Left renal pelvis (tissue), 4 donors: ENCODE results near the gene PARD3. TPM values are rescaled to one million over a fixed set of nuclear protein-coding genes. Genes with fewer than 3 reads are reported as not detected.

ENCODE experiments used
- DNase-seq, 4 donors: peaks; one replicate each; pipeline ENCODE4 v3.0.0-alpha.2; 2013; ENCODE audit warnings: low read depth in 4 of 4, low spot score in 3 of 4
- polyA plus RNA-seq, 4 donors: library from polyadenylated mRNA; unstranded; fragments of 120-200 nt; gene quantifications; one replicate each; pipeline ENCODE4 v1.2.1, GENCODE V29; 2013; ENCODE audit not compliant: insufficient read length in 4 of 4

The PARD3 gene
- polyA plus RNA-seq, 4 donors, result 56.7 to 75.5 (median 69.4) TPM

DNA sequence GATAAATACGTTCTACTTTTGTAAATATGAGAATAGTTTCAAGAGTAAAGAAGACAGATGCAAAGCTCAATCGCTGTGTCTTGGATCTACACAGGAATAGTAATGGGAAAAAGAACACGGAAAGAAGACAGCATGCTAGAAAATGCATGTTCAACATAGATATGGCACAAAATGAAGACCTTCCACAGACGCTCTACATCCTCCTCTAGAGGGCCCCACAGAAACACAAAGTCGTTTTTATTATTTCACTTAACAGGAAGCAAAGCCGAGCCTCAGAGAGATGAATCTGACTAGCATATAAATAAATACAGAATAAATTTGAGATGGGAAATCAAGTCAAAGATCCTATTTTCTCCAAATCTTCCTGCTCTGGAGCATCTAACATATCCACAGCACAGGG is 292.6 kb downstream of the PARD3 start:
- DNase-seq, result no peak

DNA sequence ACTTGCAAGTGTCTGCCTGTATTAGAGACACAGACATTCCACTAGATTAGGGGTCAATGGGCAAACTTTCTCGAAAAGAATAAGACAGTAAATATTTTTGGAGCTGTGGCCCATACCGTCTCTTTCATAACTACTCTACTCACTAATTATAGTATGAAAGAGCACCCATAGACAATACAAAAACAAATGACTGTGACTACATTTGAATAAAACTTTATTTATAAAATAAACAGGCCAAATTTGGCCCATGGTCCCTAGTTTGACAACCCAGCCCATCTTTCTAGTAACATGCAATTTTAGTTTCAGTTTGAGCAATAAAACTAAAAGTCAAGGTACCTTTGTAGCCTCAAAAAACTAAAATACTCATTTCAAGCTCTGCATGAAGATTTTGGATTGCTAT is 294.6 kb downstream of the PARD3 start:
- DNase-seq, result no peak

DNA sequence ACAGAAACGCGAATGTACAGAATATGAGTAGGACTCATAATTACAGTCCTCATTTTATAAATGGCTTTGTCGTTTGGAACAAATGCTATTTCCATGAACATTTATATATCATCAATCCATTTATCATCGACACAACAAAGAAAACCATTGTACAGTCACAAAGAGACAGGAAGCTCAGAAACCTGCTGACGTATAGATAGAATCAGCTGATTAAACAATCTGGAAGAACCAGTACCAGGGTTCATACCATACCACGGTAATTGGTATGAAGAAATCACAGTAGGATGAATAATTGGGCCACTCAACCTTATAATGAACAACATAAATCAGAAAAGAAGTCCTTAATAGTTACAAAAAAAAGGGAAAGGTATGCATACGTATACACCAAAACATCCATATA is 295.0 kb downstream of the PARD3 start:
- DNase-seq, result no peak

DNA sequence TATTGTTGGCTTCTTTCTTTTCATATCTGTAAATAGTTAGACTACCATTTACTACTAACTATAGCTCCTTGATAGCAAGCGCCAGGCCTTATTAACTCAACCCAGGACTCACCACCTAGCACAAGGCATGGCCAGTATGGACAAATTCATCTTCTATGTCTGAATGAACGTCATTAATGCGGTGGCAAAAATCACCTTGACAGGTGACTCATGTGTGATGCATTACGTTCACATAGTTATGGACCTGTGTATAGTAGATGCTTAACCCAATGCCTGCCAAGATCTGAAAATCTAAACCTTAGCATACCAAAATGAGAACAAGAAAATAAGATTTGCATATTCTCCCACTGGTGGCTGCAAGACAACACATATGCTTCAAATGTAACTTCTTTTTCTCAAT is 300.8 kb downstream of the PARD3 start:
- DNase-seq, result no peak

DNA sequence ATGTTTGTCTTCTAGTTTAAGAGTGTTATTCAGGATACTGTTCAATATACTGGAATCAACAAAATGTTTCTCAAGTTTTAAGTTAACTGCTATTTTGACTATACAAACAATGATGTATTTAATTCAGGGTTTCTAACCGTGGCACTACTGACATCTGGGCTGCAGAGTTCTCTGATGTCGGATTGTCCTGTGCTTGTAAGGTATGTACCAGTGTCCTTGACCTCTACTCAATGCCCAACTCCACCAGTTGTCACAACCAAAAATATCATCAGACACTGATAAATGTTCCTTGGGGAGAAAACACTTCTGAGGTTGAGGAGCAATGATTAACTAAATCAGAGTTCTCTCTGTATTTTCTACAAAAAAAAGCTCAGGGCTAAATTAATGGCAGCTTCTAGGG is 301.5 kb downstream of the PARD3 start:
- no peak for DNase-seq

DNA sequence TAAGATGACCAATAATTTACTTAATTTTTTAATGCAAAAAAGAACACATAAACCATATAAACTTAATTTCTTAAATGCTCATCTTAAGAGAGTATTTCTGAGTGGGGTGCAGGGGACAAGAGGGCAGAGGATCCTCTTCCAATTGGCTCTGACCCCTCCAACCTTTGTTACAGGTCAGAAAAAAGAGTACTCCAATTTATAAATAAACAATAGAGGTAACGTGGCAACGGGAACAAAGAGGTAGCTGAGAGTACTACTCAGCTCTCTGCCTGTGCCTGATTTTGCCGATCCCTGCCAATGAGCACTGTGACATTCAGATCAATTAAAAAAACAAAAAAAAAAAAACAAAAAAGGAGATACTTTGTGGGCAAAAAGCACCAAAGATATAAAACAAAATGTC is 307.9 kb downstream of the PARD3 start:
- no peak for DNase-seq

DNA sequence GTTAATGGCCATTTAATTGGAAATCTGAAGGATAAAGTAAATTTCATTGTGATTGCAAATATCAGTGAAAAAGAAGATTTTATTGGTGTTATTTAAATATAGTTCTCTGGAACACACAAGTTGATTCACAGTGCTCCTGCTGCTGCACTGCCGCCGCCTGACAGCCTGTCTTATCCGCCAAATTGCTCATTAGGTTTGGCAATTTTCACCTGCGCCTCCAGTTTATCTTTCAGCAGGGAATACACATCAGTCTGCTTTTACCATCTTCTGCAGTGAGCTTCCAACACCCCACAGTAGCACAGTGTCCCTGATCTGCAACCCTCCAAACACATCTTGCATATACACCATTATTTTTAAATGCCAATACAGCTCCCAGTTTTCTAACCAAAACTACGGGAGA is 308.3 kb downstream of the PARD3 start:
- DNase-seq, result no peak

DNA sequence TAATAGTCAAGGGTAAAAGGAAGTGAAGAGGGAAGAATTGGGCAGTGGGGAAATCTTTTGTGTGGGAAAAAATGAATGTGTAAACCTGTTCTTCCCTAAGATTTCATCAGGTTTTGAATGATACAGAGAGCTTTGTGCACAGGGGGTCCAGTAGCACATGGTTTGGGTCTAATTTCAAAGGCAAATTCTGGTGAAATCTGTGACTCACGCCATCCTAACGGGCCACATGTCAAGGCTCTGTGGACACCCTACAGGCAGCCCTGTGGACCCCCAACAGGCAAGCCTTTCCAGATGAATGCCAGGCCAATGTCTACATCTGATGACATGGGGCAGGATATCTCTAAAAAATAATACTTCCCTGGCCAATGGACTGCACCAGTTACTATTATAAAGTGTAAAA is 309.8 kb downstream of the PARD3 start:
- DNase-seq, result no peak

DNA sequence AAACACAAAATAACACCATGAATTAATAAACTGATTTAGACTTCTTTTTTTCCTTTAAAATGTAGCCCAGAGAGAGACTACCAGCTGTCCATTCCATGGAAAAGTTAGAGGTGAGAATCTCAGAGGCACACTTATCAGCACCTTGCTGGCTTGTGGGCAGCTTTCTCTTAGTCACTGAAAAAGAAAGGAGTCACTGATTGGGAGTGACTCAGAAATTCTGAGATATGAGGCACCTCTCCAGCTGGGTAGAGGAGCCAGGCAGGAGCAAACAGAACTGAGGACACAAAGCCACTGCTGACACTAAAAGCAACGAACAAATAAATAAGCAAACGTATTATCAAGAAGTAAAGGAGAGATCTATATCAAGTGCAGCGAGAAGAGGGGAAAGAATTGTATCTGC is 310.6 kb downstream of the PARD3 start:
- DNase-seq, result no peak

DNA sequence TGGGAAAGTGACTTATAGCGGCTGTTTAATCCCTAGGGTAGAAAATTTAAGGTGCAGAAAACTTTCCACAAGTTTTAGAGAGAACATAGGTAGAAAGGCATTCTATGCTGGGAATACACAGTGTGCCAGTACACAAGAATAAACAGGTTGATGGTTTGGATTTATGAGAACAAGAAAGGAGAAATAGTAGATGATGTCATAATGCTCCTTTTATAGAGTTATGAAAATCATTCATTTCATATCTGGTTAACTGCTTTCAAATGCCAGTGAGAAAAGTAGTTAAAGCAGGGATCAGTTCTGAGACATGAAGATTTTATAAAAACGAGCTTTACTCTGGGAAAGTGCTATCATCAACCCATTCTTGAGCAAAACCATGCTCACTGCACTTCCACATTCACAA is 311.4 kb downstream of the PARD3 start:
- DNase-seq, result no peak

DNA sequence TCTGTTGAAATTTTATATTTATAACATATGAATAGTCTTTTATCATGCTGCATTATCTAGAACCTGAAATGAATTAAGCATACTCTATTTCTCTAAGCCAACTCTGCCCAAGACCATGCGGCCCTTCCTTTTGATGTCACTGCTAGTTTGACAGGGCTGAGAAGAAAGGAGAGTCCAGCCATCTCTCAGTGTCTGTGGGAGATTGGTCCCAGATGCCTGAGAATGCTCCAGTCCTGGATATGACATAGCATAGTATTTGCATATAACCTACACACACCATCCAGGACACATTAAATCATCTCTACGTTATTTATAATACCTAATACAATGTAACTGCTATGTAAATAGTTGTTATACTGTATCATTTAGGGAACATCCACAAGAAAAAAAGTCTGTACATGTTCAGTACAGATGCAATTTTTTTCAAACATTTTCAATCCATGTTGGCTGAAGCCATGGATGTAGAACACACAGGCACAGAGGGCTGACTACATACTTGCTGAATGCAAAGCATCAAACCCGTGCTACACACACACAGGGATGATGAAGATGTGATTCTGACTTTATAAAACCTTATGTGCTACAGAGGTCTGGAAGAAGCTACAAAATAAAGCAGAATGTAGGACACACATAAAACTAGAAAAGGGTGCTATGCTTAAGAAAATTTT is 315.4 kb downstream of the PARD3 start:
- no peak for DNase-seq

DNA sequence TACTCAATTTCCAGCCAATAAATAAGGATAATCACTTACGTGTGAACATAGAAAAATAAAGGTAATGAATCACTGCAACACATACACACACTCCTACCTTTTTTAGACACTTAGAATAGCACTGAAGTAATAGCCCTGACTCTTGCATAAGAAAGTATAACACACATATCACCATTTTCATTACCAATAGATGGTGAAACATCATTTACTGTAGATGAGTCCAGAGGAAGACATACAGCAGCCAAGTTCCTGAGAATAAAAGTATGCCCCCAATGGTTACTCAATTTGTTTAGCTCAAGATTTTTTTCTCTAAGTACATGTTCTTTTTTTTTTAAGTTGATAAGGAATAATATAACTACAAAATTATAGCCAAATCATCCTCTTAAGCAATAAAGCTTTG is 316.3 kb downstream of the PARD3 start:
- no peak for DNase-seq

DNA sequence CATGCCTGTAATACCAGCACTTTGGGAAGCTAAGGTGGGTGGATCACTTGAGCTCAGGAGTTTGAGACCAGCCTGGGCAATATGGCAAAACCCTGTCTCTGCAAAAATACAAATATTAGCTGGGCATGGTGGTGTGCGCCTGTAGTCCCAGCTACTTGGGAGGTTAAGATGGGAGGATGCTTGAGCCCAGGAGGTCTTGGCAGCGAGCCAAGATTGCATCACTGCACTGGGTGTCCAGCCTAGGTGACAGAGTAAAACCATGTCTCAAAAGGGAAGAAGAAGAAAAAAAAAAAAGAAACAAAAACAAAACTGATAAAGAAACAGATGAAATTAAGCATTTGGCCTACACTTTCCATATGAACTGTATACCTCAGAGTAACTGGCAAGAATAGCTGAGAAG is 319.2 kb downstream of the PARD3 start:
- DNase-seq, result no peak

DNA sequence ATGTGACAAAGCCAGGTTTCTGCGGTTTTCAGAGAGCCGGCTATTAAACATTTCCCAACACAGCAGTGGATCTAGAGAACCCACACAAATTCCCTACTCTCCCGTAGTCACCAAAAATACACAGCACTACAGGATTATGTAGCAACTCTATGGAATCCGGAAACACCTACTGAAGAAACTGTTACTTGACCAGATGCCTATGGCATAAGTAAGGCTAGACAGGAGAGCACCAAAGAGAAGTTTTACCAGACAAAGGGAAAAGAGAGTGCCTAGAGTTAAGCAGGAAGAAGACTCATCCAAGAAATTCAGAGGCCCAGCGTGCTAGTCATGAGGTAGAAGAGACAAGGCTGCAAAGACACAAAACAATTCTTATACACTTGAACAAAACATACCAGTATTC is 321.1 kb downstream of the PARD3 start:
- no peak for DNase-seq

DNA sequence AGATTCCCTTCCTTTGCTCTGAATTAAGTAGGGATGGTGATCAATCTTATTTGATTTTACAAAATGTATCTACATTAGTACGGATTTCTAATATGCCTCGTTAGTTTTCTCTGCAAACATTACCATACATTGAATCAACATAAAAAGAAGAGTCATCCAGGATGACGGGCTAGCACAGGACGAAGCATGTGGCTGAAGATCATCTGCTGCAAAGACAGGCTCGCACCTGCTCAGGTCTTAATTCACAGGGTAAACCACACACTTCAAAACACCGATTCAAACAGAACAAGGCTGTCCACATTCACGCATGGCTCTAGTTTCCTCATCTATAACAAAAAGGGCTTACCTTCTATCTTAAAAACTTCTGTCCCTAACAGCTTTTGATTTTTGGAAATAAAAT is 323.0 kb downstream of the PARD3 start:
- no peak for DNase-seq

DNA sequence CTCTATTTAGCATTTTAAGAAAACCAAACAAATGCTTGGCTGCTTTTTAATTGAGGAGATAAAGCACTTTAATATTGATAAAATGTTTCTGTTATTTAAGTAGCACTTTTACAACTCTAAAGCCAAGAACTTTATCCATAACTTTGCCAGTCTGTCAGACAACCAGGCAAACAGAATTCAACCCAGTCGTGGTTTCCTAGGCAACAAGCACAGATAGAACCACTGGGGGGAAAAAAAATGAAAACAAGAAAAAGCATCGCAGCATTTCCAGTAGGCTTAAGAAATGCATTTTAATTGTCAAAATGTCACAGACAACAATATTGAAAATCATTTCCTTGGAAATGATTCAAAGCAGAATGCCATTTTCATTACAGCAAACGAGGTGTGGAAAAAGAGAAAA is 323.4 kb downstream of the PARD3 start:
- no peak for DNase-seq

DNA sequence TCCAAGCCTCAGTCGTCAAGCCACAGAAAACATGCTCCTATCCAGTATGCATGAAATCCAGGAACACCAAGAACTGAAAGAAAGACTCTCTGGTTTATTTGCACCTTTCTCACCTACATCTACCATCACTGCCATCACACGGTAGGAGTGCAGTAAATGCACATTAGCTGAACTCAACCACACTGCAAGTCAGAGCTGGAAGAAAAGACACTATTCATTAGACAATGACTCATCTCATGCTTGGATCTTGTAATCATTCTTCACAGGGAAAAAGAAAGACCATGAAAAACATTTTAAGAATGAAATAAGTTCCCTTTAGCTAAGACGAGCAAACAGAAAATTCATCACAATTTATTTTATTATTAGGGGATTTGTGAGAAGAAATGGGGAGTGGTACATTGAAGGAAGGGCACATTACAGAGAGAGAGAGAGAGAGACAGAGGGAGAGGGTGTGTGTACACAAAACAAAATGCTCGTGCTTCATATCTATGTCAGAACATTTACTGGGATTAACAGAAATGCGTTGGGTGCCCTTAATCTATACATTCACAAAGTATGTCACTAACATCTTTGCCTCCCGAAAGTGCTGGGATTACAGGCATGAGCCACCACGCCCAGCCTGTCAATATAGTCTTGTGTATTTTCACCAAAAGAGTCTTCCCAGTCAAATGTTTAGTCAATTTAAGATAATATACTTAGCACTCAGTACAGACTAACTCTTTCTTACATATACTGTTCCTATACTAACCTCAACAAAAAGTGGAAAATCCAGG is 324.9 kb downstream of the PARD3 start:
- DNase-seq, result no peak

DNA sequence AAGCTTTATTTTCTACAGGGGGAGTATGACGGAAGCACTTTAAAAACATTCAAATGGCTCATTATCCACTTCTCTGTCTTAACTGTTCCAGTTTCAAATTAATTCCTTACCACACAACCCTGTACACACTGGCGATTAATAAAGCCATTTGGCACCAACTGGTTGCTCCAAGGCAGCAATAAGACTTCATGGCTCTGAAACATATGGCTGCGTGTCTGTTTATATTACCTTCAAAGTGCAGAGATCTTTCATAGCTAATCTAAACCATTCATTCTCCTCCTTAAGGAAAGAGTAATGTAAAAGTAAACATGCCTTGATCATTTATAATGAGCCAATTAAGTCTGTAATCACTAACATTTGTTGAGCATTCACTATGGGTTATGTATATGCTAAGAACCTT is 325.7 kb downstream of the PARD3 start:
- DNase-seq, result no peak

DNA sequence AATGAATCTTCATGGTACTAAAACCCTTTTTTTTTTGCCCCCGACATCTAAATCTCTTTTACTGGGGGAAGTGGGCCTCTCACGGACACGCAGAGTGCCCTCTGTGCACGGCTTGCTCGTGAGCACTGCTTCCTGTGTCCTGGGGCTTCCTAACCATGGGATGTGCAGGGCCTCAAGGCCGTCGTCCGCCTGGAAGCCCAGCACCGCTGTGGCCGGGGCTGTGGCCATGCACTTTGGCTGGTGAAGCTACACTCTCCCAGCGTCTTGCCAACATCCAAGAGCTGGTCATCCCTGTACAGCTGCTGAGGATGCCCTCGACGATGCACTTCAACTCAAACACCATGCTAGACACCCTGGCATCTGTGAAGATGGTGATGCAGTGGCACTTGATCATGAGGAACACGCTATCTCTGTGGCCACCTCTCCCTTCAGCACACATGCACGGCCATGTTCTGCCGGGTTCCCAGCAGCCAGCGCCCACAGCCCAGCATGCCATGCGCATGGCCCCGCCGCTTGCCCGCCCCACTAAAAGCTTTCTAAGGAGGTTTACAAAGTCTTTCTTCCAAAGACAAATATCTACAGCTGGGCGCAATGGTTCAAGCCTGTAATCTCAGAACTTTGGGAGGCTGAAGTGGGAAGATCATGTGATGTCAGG is 326.5 kb downstream of the PARD3 start:
- DNase-seq, result no peak

DNA sequence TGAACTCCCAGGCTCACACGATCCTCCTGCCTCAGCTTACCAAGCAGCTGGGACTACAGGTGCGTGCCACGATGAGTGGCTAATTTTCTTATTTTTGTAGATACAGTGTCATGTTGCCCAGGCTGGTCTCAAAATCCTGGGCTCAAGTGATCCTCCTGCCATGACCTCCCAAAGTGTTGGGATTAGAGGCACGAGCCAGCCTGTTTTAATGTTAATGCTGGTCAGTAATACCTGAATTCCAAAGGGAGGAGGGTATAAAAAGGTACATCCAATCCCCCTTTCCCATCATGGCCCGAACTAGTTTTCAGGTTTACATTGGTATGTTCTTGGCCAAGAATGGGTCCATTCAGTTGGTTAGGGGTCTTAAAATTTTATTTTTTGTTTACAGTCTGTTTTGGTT is 329.1 kb downstream of the PARD3 start:
- DNase-seq, result no peak

DNA sequence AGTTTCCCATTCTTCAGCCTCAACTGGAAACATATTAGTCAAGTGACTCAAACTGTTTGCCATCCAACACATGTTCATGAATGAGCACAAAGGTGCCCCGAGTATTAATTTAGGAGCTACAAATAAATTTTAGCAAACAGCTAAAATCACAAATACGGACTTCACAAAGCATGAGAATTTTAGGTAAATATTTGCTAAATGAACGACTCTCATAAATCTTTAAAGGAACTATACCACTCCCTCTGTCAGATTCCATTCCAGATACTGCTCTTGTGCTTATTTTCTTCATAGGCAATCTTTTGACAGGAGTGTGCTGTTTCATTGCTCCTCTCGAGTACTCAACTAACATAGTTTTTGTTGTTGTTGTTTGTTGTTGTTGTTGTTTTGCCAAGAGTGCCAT is 330.9 kb downstream of the PARD3 start:
- DNase-seq, result no peak

DNA sequence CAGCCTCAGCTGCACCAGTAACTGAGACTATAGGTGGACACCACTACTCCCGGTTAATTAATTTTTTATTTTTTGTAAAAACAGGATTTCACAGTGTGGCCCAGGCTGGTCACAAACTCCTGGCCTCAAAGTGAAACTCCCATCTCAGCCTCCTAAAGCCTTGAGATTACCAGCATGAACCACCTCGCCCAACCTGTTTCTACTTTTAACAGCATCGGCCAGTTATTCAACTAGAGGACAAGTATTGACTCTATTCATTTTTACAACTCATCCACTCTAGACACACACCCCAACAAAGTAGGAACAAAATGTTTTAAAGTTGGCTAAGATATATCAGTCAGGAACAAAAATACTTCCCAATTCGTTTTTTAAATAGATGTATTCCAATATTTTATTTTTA is 334.8 kb downstream of the PARD3 start:
- DNase-seq, result no peak
